Measurements from ENCODE around the gene ZNF709.
"Not testable (repeated sequence)": the region's sequence is repeated elsewhere in the genome, so short reads cannot be mapped to it uniquely, and the experiment has no call there.

ZNF709 gene

DNA sequence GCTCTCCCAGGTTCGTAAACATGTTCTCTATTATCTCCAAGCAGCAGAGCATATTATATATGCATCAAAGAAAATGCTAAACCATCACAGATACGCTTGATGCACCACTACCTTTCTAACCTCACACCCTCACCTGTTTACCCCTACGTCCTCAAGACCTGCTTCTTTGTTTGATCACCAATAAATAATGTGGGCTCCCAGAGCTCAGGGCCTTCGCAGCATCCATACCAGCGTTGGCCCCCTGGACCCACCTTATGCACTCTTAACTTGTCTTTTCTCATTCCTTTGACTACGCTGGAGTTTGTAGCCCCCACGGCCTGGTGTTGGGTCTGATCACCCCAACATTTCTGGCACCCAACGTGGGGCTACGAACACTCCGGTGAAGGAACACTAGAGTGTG lies 33.8 kb downstream of the ZNF709 start:
- DNase-seq, result no peak

DNA sequence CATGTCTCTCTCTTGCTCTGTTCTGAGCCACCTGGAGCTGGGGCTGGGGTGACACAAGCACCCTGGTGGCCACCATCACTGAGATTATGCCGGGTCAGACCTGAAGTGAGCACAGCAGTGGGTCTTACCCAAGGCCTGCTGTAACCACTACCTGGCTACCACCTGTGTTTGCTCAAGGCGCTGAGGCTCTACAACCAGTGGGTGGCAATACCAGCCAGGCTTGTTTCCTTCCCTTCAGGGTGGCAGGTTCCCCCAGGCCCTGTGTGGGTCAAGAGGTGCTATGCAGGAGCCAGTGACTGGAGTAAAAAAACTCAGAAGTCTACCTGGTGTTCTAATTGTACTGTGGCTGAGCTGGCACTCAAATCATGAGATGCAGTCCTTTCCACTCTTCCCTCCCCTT lies 35.8 kb downstream of the ZNF709 start:
- DNase-seq, result no peak

DNA sequence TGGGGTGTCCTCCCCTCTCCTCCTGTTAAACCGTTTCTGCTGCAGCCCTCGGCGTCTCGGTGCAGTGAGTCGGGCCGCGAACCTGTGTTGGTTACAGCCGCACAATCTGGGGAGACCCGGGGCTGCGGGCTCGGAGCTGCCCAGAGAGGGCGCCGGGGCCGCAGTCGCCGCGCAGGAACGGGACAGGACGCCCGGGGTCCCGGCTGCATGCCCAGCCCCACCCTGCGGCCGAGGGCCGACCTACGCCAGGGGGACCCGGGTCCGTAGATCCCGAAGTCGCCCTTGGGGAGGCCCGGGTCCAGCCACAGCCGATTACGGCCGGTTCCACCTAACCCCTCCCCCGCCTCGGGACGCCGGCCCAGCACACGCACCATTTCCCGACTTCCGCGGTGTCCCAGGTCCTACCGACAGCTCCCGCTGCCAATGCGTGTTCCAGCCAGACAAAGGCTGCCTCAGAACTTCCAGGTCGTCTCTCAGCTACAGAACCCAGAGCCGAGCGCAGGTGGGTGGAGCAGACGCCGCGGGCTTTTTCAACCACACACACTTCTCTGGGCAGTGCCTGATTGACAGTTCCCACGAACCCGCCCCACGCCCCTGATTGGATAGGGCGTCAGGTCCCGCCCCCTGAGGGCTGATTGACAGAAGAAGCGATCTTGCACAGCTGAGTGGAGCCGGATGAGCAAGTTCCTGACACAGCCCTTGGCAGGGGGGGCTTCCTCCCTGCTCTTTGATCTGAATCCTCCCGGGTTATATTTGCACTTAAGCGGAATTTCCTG lies 43.9 kb downstream of the ZNF709 start, which contains the start of gene ZNF443:
Gene ZNF443 (minus strand): TSS at position 481 of the 776 bp plus-strand sequence. CDS start 107 bp downstream, at position 374.
- peak; percentile 97 for DNase-seq

DNA sequence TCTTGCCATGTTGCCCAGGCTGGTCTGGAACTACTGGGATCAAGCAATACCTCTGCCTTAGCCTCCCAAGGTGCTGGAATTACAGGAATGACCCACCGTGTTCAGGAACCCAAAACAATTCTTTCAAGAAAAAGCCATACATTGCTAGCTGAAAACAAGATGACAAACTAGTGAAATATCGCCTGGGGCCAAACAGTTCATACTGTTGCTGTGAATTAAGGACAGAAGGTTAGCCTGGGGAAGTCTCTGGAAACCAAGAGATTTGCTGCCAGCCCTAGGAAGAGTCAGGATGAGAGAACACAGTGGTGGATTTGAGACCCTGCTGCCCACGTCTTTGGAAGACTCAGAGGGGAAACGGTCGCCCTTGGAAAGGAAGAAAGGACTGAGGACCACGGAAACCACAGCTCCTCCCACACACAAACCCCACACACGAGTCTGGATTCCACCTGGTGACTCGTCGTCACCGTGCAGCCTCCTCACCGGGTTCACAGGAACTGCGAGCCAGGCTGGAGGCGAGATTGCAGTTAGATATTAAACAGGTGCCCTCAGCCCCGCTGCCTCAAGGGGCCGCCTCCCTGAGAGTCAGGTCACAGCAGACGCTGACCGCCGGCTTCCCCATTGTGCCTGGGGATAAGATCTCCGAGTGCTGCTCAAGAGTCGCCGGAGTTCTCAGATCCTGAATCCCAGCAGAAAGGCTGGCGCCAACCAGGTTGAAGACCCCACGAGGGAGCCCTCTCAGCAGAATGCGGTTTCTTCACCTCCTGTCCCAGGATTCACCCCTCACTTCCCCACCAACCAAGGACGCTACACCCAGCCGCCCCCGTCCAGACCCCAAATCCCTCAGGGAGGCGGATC lies 44.7 kb downstream of the ZNF709 start:
- DNase-seq, result peak; percentile 71

DNA sequence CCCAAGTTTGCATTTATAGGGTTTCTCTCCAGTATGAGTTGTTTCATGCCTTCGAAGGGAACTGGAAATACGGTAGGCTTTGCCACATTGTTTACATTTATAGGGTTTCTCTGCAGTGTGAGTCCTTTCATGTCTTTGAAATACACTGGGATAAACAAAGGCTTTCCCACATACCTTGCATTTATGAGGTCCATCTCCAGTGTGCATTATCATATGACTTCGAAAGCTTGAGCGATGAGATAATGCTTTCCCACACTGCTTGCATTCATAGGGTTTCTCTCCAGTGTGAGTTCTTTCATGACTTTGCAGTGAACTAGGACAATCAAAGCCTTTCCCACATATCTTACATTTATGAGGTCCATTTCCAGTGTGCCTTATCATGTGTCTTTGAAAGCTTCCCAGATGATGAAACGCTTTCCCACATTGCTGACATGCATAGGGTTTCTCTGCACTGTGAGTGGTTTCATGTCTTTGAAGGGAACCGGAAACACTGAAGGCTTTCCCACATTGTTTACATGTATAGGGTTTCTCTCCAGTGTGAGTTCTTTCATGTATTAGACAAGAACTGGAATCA lies 53.8 kb downstream of the ZNF709 start:
- not testable (repeated sequence) for DNase-seq

DNA sequence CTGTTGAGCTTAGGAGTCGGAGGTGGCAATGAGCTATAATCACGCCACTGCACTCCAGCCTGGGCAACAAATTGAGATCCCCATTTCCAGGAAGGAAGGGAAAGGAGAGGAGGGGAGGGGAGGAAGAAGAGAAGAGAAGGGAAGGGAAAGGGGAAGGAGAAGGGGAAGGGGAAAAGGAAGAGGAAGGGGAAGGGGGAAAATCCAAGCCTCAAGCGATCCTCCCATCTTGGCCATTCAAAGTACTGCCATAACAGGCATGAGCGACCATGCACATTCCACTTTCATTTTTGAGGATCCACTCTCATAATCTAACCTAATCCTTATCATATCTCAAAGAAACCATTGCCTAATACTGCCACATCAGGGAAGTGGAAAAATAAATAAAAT lies 58.7 kb downstream of the ZNF709 start:
- DNase-seq, result no peak

DNA sequence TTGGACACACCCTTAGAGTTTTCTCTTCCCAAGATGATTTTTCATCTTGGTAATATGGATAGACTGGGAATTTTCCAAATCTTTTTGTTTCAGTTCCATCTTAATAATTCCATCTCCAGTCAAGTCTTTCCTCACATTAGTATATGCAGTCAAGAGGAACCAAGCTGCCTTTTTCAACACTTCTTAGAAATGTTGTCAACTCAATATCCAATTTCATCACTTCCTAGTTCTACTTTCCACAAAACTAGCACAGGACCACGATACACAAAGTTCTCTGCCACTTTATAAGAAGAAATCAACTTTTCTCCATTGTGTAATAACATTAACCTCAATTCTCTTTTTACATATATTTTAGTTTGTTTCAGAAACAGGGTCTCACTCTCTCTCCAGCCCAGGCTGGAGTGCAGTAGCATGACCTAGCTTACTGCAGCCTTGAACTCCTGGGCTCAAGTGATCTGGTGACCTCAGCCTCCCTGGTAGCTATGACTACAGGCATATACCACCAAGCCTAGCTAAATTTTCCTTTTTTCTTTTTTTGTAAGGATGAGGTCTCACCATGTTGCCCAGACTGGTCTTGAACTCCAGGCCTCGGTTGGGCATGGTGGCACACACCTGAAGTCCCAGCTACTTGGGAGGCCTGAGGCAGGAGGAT lies 59.3 kb downstream of the ZNF709 start:
- no peak for DNase-seq

DNA sequence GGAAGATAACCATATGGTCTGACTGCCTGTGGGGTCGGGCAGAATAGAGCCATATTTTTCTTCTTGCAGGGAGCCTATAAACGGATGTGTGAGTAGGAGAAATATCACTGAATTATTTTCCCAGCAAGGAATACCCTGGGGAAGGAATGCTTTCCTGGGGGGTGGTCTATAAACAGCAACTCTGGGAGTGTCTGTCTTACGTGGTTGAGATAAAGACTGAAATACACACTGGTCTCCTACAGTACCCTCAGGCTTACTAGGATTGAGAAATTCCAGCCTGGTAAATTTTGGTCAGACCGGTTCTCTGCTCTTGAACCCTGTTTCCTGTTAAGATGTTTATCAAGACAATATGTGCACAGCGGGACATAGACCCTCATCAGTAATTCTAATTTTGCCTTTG lies 67.3 kb downstream of the ZNF709 start:
- not testable (repeated sequence) for DNase-seq

DNA sequence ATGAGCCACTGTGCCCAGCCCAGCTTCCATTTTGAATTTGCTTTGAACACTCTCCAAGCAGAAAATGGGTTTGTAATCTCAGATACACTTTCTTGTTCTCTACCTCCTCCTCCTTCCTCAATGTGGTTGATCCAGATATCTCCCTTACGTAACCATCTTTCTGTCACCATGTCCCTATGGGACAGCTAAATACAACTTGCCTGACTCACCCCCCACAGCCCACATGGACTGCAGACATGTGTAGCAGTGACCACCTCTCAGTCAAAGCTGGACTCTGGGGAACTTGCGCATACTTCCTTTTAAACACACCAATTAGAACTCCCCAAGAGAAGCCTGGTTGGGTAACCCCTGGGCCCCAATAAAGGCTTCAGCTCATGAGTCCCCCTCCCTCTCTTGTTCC lies 72.7 kb downstream of the ZNF709 start:
- DNase-seq, result no peak
